Pulmonary artery endothelial cell (primary cell): ENCODE results near the gene ZNF284. TPM values are rescaled to one million over a fixed set of nuclear protein-coding genes. Genes with fewer than 3 reads are reported as not detected.
"Not testable (repeated sequence)": the region's sequence is repeated elsewhere in the genome, so short reads cannot be mapped to it uniquely, and the experiment has no call there.

Source experiments
- DNase-seq: peaks from one replicate; pipeline ENCODE4 v3.0.0-alpha.2; 2011; ENCODE audit warnings: low read depth, low spot score
- total RNA-seq: library from RNA; depleted of rRNA; stranded (reverse); fragments of >200 nt; gene quantifications from 2 replicates; pipeline ENCODE4 v1.2.3, GENCODE V29; 2014

The ZNF284 gene
- total RNA-seq, 1 donor from 2014 or later: 2.6 TPM

DNA sequence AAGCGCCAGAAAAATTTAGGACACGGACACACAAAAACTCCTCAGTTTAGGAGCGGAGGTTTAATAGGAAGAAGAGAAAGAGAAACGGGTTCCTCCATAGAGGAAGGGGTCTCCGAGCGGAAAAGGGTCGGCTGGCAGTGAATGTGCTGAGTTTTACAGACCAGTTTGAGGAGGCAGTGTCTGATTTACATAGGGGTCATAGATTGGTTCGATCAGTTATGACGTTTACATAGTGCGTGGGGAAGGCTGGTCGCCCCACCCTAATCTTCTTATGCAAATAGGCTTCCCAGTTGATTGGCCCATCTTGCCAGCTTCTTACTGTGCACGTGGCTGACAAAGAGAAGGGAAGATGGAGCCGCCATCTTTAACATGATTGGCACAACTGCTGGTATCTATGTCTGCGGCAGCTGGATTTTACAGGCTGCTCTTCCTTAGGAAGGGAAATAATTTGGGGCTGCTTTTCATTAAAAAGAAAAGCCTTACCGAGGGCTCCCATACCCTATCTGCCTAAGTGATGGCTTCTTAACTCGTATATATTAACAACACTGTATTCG, 40.0 kb downstream of the ZNF284 start:
- DNase-seq: peak; percentile 53

DNA sequence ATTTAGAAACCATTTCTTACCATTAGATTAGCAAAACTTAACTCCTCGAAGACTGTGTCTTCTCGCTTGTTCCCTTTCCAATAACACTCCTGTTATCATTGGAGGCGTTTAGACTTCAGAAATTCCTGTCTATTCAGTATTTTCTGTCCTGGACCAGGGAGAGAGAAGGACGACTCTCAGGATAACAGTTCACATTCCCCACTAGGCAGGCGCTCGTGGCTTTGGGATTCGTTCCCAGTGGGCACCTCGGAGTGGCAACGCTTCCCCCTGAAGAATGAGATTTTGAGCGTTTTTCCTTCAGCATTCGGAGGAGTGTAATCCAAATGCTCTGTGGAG, 40.8 kb downstream of the ZNF284 start:
- DNase-seq: no peak

DNA sequence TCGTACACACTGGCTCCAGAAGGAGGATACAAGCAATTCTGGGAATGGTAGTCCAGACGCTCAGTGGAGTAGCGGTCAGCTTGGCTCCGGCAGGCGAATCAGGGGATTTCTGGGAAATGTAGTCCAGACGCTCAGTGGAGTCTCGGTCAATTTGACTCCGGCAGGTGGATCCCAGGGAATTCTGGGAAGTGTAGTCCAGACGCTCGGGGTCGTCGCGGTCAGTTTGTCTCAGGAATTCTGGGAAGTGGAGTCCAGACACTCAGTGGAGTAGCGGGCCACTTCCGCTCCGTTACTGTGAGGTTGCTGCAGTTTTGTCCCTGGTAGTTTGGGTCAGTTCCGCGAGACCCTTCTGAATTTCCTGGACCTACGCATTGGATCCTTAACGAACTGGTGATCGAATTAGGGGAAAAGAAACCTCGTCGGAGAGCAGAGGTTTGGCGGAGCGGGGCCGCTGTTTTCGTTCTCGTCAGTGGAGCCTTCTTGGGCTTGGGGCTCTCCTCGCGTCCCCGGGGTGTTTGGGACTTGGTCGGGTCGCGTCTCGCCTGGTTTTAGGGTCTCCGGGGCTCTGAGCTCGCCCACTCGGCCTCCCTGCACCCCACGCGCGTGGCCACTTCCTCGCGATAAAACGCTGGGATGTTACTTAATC, 41.3 kb downstream of the ZNF284 start, which contains the start of gene ZNF225:
Gene ZNF225, plus strand, starts transcription at position 262 of the 646 bp plus-strand sequence. CDS start 2,429 bp downstream, outside the sequence.
- DNase-seq: peak; percentile 95

DNA sequence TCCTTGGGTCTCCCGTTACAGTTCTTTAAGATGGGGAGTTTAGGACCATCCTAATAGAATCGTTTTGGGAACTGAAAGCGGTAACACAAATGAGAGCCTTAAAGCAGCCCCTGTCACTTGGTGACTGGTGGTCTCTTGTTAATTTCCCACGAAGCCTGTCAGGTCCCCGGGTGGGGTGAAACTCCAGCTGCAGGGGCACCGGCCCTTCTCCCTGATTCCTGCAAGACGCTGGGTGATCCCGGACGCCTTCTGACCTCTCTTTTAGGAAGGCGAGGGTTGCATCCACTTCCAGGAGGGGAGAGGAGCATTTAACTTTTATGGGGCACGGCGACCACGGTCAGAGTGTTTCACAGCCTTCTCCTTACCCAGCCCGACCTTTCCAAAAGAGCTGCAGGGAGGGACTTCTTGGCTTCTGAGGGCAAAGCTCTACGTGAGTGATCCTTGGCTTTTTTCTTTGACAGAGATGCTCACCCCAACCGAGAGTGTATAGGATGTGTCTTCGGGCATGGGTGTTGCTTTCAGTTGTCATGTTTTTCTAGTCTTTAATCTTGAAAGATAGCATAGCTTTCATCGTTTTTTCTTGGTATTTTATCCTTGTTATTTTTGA, 41.9 kb downstream of the ZNF284 start:
- no peak for DNase-seq

DNA sequence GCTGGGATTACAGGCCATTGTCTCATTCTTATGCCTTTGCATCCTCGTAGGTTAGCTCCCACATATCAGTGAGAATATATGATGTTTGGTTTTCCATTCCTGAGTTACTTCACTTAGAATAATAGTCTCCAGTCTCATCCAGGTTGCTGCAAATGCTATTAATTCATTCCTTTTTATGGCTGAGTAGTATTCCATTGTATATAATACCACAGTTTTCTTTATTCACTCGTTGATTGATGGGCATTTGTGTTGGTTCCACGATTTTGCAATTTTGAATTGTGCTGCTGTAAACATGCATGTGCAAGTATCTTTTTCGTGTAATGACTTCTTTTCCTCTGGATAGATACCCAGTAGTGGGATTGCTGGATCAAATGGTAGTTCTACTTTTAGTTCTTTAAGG, 49.2 kb downstream of the ZNF284 start:
- not testable (repeated sequence) for DNase-seq

DNA sequence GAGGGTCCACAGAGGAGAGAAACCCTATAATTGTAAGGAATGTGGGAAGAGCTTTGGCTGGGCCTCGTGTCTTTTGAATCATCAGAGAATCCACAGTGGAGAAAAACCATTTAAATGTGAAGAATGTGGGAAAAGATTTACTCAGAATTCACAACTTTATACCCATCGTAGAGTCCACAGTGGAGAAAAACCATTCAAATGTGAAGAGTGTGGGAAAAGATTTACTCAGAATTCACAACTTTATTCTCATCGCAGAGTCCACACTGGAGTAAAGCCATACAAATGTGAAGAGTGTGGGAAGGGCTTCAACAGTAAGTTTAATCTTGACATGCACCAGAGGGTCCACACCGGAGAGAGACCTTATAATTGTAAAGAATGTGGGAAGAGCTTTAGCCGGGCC, 60.0 kb downstream of the ZNF284 start:
- DNase-seq: no peak

Other genes starting within 250 kb of the ZNF284 start
- gene ZNF283, start 244.8 kb upstream of the ZNF284 start, total RNA-seq: 7.9 and 13.0 TPM in 2 replicates
- 0.86 and 2.0 TPM in 2 replicates for gene ZNF404, start 188.2 kb upstream of the ZNF284 start, total RNA-seq
- gene ZNF45, start 136.9 kb upstream of the ZNF284 start, total RNA-seq: 18.5 and 20.7 TPM in 2 replicates
- gene ZNF221, start 120.9 kb upstream of the ZNF284 start, total RNA-seq: 3.6 and 7.7 TPM in 2 replicates
- gene ZNF155, start 88.0 kb upstream of the ZNF284 start, total RNA-seq: 5.3 and 7.6 TPM in 2 replicates
- gene ZNF230, start 69.2 kb upstream of the ZNF284 start, total RNA-seq: 2.4 and 4.3 TPM in 2 replicates
- gene ZNF222, start 46.8 kb upstream of the ZNF284 start, total RNA-seq: 4.7 and 6.7 TPM in 2 replicates
- 3.7 and 6.1 TPM in 2 replicates for gene ZNF223, start 20.1 kb upstream of the ZNF284 start, total RNA-seq
- 21.1 and 27.8 TPM in 2 replicates for gene ZNF224, start 22.2 kb downstream of the ZNF284 start, total RNA-seq
- 4.5 and 6.7 TPM in 2 replicates for gene ZNF225, start 41.2 kb downstream of the ZNF284 start, total RNA-seq
- 8.3 and 13.3 TPM in 2 replicates for gene ZNF234, start 69.4 kb downstream of the ZNF284 start, total RNA-seq
- gene ZNF226, start 92.9 kb downstream of the ZNF284 start, total RNA-seq: 14.4 and 17.2 TPM in 2 replicates
- gene ZNF227, start 140.4 kb downstream of the ZNF284 start, total RNA-seq: 20.2 and 27.7 TPM in 2 replicates
- gene ZNF233, start 187.7 kb downstream of the ZNF284 start, total RNA-seq: 1.5 and 3.2 TPM in 2 replicates
- gene ZNF235, start 232.9 kb downstream of the ZNF284 start, total RNA-seq: 3.2 and 3.9 TPM in 2 replicates